GM18873 (cell line): ENCODE results near the gene FAM181B.

Source experiments
- ATAC-seq: cut with Tn5 transposase; IDR thresholded peaks from one replicate; pipeline ENCODE4 v1.9.1; 2021; ENCODE audit warnings: mild to moderate bottlenecking, moderate library complexity, moderate number of reproducible peaks; ENCODE audit not compliant: unreplicated experiment, low FRiP score

The FAM181B gene

GRCh38 chr11:82686211-82686610 is 47.5 kb downstream of the FAM181B start:
- no peak for ATAC-seq

DNA sequence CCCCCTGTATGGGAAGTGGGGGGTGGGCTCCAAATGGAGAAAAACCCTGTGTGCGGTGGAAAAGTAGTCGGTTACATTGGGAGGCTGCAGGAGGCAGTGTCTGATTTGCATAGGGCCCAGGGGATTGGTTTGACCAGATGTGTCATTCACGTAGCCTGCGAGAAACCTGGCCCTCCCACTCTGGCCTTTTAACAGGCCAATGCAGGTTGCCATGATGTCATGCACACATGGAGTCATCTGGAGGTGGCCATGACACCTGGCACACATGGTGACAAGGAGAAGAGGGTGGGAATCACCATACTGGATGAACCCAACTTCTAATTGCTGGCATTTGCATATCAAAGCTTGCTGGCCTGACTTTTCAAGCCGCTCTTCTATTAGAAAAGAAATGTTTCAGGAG is 50.6 kb downstream of the FAM181B start:
- ATAC-seq: no peak

- peak; percentile 71 for ATAC-seq
Measured at GRCh38 chr11:82682003-82682751, 51.5 kb downstream of the FAM181B start.

DNA sequence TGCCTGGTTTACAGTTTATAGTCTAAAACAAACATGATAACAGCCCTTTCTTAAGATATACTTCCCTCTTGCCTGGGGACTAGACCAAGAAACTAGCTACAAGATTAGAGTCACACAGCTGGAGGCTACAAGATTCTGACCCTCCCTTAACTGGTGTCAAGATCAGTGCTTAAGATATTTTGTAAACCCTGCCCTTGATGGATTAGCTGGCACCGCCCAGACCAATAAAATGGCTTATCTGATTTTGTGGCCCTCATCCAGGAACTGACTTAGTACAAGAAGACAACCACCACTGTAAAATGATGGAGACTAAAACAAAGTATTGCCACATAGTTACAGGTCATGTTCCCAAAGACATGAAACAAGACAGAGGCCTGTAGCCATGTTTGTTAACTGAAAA is 53.4 kb downstream of the FAM181B start:
- ATAC-seq: no peak
